GM12878 (cell line): Measurements from ENCODE around the gene THOC5. TPM values are rescaled to one million over a fixed set of nuclear protein-coding genes. Genes with fewer than 3 reads are reported as not detected.

Experiments
- ATAC-seq: fragments of 200-7000 bp; cut with Tn5 transposase; 3 replicates; pipeline ENCODE4 v1.9.1; 2020; ENCODE audit warnings: mild to moderate bottlenecking, moderate library complexity
- BruUV-seq: library from RNA; stranded (reverse); fragments of 400-500 nt; replicated peaks from 2 replicates; lab custom pipeline; 2021; lab: Mats Ljungman, UMichigan
- CTCF ChIA-PET: fragments of 300-600 bp; sonication (Branson Sonifier 250); formaldehyde crosslinking; extraction: SDS; loops from one replicate; lab custom pipeline; 2021; ENCODE audit warnings: inconsistent platforms; lab: Yijun Ruan, JAX
- POLR2A ChIA-PET: fragments of 350-600 bp; formaldehyde crosslinking; extraction: SDS; loops from one replicate; lab custom pipeline; 2021; ENCODE audit warnings: inconsistent platforms; lab: Charles Lee
- RAD21 ChIA-PET: fragments of 300-600 bp; sonication (Branson Sonifier 250); formaldehyde crosslinking; loops from one replicate; lab custom pipeline; 2023; ENCODE audit warnings: antibody characterized with exemption; ENCODE audit not compliant: unreplicated experiment; lab: Charles Lee
- SMC1A ChIA-PET: fragments of 300-600 bp; sonication (Branson Sonifier 250); formaldehyde crosslinking; loops from one replicate; lab custom pipeline; 2023; ENCODE audit not compliant: unreplicated experiment, uncharacterized antibody; lab: Charles Lee
- DNase-seq: peaks from one replicate; pipeline ENCODE4 v3.0.0-alpha.2; 2011; ENCODE audit warnings: low read depth, low spot score
- FAIRE-seq: peaks from 3 replicates; lab custom pipeline; 2011; peaks lifted over from hg19 to GRCh38; lab: Jason Lieb, UNC
- H2AFZ ChIP-seq: 2 replicates; pipeline ENCODE4 v1.6.0; 2011; ENCODE audit warnings: low read depth, low read length, control low read depth; ENCODE audit not compliant: control insufficient read depth
- H3K27ac ChIP-seq: 2 replicates; pipeline ENCODE4 v1.5.1; 2011; ENCODE audit warnings: control low read depth; ENCODE audit not compliant: control insufficient read depth, insufficient read depth
- H3K27me3 ChIP-seq, 2 experiments: replicated peaks in 1 of 2; 2 replicates each; pipeline versions ENCODE4 v1.6.0 to v1.6.1; 2011; ENCODE audit warnings: low read length in 1 of 2; ENCODE audit not compliant: control insufficient read depth in 2 of 2, insufficient read depth in 2 of 2
- H3K36me3 ChIP-seq, 2 experiments: 2 replicates each; pipeline ENCODE4 v1.5.1; 2011; ENCODE audit warnings: low read length in 1 of 2; ENCODE audit not compliant: control insufficient read depth in 2 of 2, insufficient read depth in 2 of 2
- H3K4me1 ChIP-seq: 2 replicates; pipeline ENCODE4 v1.6.1; 2011; ENCODE audit warnings: mild to moderate bottlenecking, low read length, moderate library complexity, mixed read lengths; ENCODE audit not compliant: control insufficient read depth, insufficient read depth
- H3K4me2 ChIP-seq: 2 replicates; pipeline ENCODE4 v1.6.0; 2011; ENCODE audit warnings: control low read depth; ENCODE audit not compliant: control insufficient read depth, insufficient read depth
- H3K4me3 ChIP-seq: fragments of 200-600 bp; sonication (generic); 2 replicates; pipeline ENCODE4 v1.5.1; 2016
- H3K79me2 ChIP-seq: 2 replicates; pipeline ENCODE4 v1.6.0; 2011; ENCODE audit warnings: low read length; ENCODE audit not compliant: control insufficient read depth, insufficient read depth
- H3K9ac ChIP-seq: 2 replicates; pipeline ENCODE4 v1.8.0; 2011; ENCODE audit warnings: low read length, control low read depth, mixed read lengths; ENCODE audit not compliant: control insufficient read depth, insufficient read depth
- H3K9me3 ChIP-seq: replicated peaks from 3 replicates; pipeline ENCODE4 v1.5.1; 2011; ENCODE audit warnings: mild to moderate bottlenecking, low read length; ENCODE audit not compliant: control insufficient read depth, insufficient read depth
- H4K20me1 ChIP-seq: 2 replicates; pipeline ENCODE4 v1.6.0; 2011; ENCODE audit not compliant: control insufficient read depth, insufficient read depth
- BRCA1 ChIP-seq: IDR thresholded peaks from 2 replicates; pipeline ENCODE4 v1.6.1; 2011; ENCODE audit warnings: low read depth, low read length, improper control_type of control experiment
- CBX3 ChIP-seq: fragments of 200-600 bp; sonication (generic); IDR thresholded peaks from 2 replicates; pipeline ENCODE4 v1.6.1; 2016; ENCODE audit warnings: low read depth, borderline replicate concordance
- E2F4 ChIP-seq: IDR thresholded peaks from 2 replicates; pipeline ENCODE4 v1.6.1; 2012; ENCODE audit warnings: low read depth, low read length, improper control_type of control experiment
- EZH2 ChIP-seq: IDR thresholded peaks from 2 replicates; pipeline ENCODE4 v1.6.1; 2012; ENCODE audit warnings: low read depth, mild to moderate bottlenecking, control low read depth, inconsistent platforms, low read length, borderline replicate concordance; ENCODE audit not compliant: control insufficient read depth
- HCFC1 ChIP-seq: fragments of 150-350 bp; IDR thresholded peaks from 2 replicates; pipeline ENCODE4 v1.6.1; 2014; ENCODE audit warnings: low read length
- HDAC6 ChIP-seq: fragments of 200-600 bp; sonication (generic); IDR thresholded peaks from one replicate; pipeline ENCODE4 v1.8.0; 2017; ENCODE audit warnings: antibody characterized with exemption; ENCODE audit not compliant: unreplicated experiment
- JUNB ChIP-seq: IDR thresholded peaks from 2 replicates; pipeline ENCODE4 v1.6.1; 2016; ENCODE audit warnings: antibody characterized with exemption, mild to moderate bottlenecking
- KDM1A ChIP-seq: fragments of 200-600 bp; sonication (generic); IDR thresholded peaks from 2 replicates; pipeline ENCODE4 v1.6.1; 2016; ENCODE audit warnings: borderline replicate concordance
- MTA2 ChIP-seq: fragments of 450-650 bp; IDR thresholded peaks from 2 replicates; pipeline ENCODE4 v1.6.1; 2016; ENCODE audit warnings: low read depth, mild to moderate bottlenecking, moderate library complexity
- NFYB ChIP-seq: IDR thresholded peaks from 2 replicates; pipeline ENCODE4 v1.6.1; 2011; ENCODE audit warnings: low read depth, mild to moderate bottlenecking, low read length, improper control_type of control experiment, moderate library complexity; ENCODE audit not compliant: insufficient read depth
- RBBP5 ChIP-seq: fragments of 200-600 bp; sonication (generic); conservative IDR thresholded peaks from 2 replicates; pipeline ENCODE4 v1.6.1; 2016
- SIN3A ChIP-seq: IDR thresholded peaks from 2 replicates; pipeline ENCODE4 v1.6.1; 2012; ENCODE audit warnings: low read depth, low read length, improper control_type of control experiment
- WGBS: methylation state at CpG from one replicate; pipeline ENCODE4 v1.1.6; 2016; ENCODE audit warnings: low lambda C conversion rate; ENCODE audit not compliant: insufficient replicate concordance, insufficient coverage; ENCODE audit errors: missing lambda C conversion rate; 5-methylcytosine and 5-hydroxymethylcytosine counted together
- in situ Hi-C: fragments of 300-500 bp; cut with MboI; formaldehyde crosslinking; loops from 9 replicates; pipeline ENCODE4 v1.14.3; 2018; ENCODE audit warnings: mixed read lengths
- intact Hi-C: fragments of 100-400 bp; cut with micrococcal nuclease; formaldehyde crosslinking; loops from one replicate; pipeline ENCODE4 v1.14.2; 2022; ENCODE audit not compliant: unreplicated experiment
- polyA plus RNA-seq, 11 experiments: library from polyadenylated mRNA; depleted of rRNA in 4 of 11; unstranded in 6 of 11; stranded (reverse) in 5 of 11; fragments of >200 nt; fragmentation: Nextera tagmentation in 4 of 11; fragmentation: Illumina TruSeq in 1 of 11; extraction: Ambion mirVana in 4 of 11; extraction: Trizol in 1 of 11; gene quantifications; 1 replicate in 1 of 11; 2 replicates in 10 of 11; pipeline versions ENCODE4 v1.2.1 to v1.2.3, GENCODE V29; 2011 to 2016; ENCODE audit warnings: inconsistent platforms in 2 of 11, missing spikeins in 2 of 11, low read depth in 1 of 11
- total RNA-seq, 4 experiments: library from RNA; depleted of rRNA in 3 of 4; stranded (reverse); fragments of >200 nt in 3 of 4; fragmentation: Illumina TruSeq in 1 of 4; extraction: Trizol in 1 of 4; gene quantifications; 2 replicates each; pipeline versions ENCODE4 v1.2.1 to v1.2.3, GENCODE V29; 2013 to 2021
- TF ChIP-seq, protein P1 (sequence below): fragments of 450-650 bp; IDR thresholded peaks from 2 replicates; pipeline ENCODE4 v1.6.1; 2017; ENCODE audit warnings: mild to moderate bottlenecking, moderate library complexity

Gene THOC5
- total and polyA plus RNA-seq, 10 of the 15 experiments (the other 5 are each of a cell fraction or from before 2014, with no cell fraction given) = 20.9 to 44.9 (median 31.4) TPM

DNA sequence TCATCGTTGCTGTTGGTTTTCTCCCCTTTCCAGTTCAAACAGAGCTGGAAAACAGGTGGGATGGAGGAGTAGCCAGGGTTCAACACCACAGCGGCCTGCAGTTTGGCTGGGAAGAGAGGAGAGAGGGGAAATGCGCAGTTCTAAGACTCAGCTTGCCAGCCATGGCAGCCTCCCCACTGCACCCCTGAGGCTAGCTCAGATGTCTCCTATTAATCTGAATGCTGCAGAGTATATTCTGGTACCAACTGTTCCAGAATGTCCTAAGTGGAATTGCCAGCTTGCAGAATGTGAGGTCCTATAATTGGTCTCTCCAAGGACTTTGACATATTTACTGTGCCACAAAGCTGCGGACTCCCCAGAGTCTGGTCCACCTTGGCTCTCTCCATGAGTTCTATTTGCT, 41.5 kb downstream of the THOC5 start:
- in situ Hi-C loops (no loop called here), intact Hi-C loops (no loop called here)
- no TSS peak for BruUV-seq
- Histone ChIP-seq H3K9ac (no peak overlapping the region), H3K4me3 (no peak overlapping the region), H3K4me2 (no peak overlapping the region), H3K36me3 (peaks cover 13 to 20% of the 10 kb centered on the region in 2 experiments), H3K4me1 (no peaks in the 10 kb centered on the region), H3K79me2 (no peaks in the 10 kb centered on the region), H4K20me1 (no peaks in the 10 kb centered on the region), H3K27ac (no peak overlapping the region), H3K27me3 (no peaks in the 10 kb centered on the region), H2AFZ (no peak overlapping the region), H3K9me3 (no peaks in the 10 kb centered on the region)
- CTCF ChIA-PET = interaction anchor here (1.2 kb wide), 1 partner anchor 12 kb away, joined by 4 read pairs; no protein-coding TSS in a partner anchor
- TF ChIP-seq RBBP5 (no peak), MTA2 (no peak), NFYB (no peak), E2F4 (no peak), EZH2 (no peak), HCFC1 (no peak), SIN3A (no peak), JUNB (no peak), KDM1A (no peak), HDAC6 (no peak), CBX3 (no peak), BRCA1 (no peak)
- TF ChIP-seq, protein P1, sequence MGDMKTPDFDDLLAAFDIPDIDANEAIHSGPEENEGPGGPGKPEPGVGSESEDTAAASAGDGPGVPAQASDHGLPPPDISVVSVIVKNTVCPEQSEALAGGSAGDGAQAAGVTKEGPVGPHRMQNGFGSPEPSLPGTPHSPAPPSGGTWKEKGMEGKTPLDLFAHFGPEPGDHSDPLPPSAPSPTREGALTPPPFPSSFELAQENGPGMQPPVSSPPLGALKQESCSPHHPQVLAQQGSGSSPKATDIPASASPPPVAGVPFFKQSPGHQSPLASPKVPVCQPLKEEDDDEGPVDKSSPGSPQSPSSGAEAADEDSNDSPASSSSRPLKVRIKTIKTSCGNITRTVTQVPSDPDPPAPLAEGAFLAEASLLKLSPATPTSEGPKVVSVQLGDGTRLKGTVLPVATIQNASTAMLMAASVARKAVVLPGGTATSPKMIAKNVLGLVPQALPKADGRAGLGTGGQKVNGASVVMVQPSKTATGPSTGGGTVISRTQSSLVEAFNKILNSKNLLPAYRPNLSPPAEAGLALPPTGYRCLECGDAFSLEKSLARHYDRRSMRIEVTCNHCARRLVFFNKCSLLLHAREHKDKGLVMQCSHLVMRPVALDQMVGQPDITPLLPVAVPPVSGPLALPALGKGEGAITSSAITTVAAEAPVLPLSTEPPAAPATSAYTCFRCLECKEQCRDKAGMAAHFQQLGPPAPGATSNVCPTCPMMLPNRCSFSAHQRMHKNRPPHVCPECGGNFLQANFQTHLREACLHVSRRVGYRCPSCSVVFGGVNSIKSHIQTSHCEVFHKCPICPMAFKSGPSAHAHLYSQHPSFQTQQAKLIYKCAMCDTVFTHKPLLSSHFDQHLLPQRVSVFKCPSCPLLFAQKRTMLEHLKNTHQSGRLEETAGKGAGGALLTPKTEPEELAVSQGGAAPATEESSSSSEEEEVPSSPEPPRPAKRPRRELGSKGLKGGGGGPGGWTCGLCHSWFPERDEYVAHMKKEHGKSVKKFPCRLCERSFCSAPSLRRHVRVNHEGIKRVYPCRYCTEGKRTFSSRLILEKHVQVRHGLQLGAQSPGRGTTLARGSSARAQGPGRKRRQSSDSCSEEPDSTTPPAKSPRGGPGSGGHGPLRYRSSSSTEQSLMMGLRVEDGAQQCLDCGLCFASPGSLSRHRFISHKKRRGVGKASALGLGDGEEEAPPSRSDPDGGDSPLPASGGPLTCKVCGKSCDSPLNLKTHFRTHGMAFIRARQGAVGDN = no peak
- FAIRE-seq (no peak), DNase-seq (no peak), ATAC-seq (no peak)
- POLR2A ChIA-PET = interaction anchor here (0.5 kb wide), 1 partner anchor 252 kb away, joined by 7 read pairs; no protein-coding TSS in a partner anchor
- RAD21 ChIA-PET = no interaction called here
- SMC1A ChIA-PET = interaction anchor here (0.7 to 1.4 kb wide), 3 partner anchors 14 to 168 kb away, joined by 3 to 5 read pairs (median 3); no protein-coding TSS in a partner anchor
- WGBS = 92% methylated on average over 4 of the region's 4 CpGs
